Keratinocyte (primary cell): ENCODE results near the gene LMO7.

ENCODE experiments used
- CTCF ChIP-seq, 3 experiments: IDR thresholded peaks in 1 of 3; conservative IDR thresholded peaks in 1 of 3; optimal IDR thresholded peaks in 1 of 3; 2 replicates in 2 of 3; 3 replicates in 1 of 3; pipeline versions ENCODE3 to v1.5.1; 2011; ENCODE audit warnings: low read length in 3 of 3, mild to moderate bottlenecking in 3 of 3, moderate library complexity in 2 of 3, control low read depth in 1 of 3, inconsistent platforms in 1 of 3; ENCODE audit not compliant: insufficient read depth in 2 of 3; ENCODE audit errors: extremely low read depth in 1 of 3
- EZH2 ChIP-seq: IDR thresholded peaks from one replicate; pipeline ENCODE4 v1.6.1; 2012; ENCODE audit warnings: inconsistent platforms, mild to moderate bottlenecking, low read length, moderate library complexity

GRCh38 chr13:75812751-75813181 is 176.6 kb downstream of the LMO7 start:
- TF ChIP-seq CTCF (optimal IDR thresholded peaks at IDR 0.05 in 1 of 3, IDR thresholded peaks at IDR 0.05 in 1 of 3, conservative IDR thresholded peaks at IDR 0.05 in 1 of 3; ENCODE audit: extremely low read depth in 1 of 3, insufficient read depth in 2 of 3, low read length in 3 of 3) (no peak), EZH2 (no peak)
